Keratinocyte (primary cell): ENCODE data around the gene LIMA1. TPM values are rescaled to one million over a fixed set of nuclear protein-coding genes. Genes with fewer than 3 reads are reported as not detected.

Experiments
- DNase-seq: peaks from one replicate; pipeline ENCODE4 v3.0.0-alpha.2; 2011; ENCODE audit warnings: low read depth, missing footprints, low spot score
- FAIRE-seq: peaks from 2 replicates; lab custom pipeline; 2011; peaks lifted over from hg19 to GRCh38; lab: Jason Lieb, UNC
- H2AFZ ChIP-seq: 2 replicates; pipeline ENCODE4 v1.6.0; 2012; ENCODE audit warnings: low read length, control low read depth, inconsistent platforms; ENCODE audit not compliant: control insufficient read depth
- H3K27ac ChIP-seq: 2 replicates; pipeline ENCODE4 v1.5.1; 2011; ENCODE audit warnings: low read length; ENCODE audit not compliant: control insufficient read depth, insufficient read depth
- H3K27me3 ChIP-seq: 3 replicates; pipeline ENCODE4 v1.6.0; 2011; ENCODE audit warnings: low read length; ENCODE audit not compliant: control insufficient read depth, insufficient read depth; ENCODE audit errors: extremely low read depth
- H3K36me3 ChIP-seq, 2 experiments: 2 replicates in 1 of 2; 3 replicates in 1 of 2; pipeline ENCODE4 v1.5.1; 2011; ENCODE audit warnings: low read length in 2 of 2, mild to moderate bottlenecking in 1 of 2; ENCODE audit not compliant: control insufficient read depth in 2 of 2, insufficient read depth in 2 of 2; ENCODE audit errors: extremely low read depth in 1 of 2
- H3K4me1 ChIP-seq: 3 replicates; pipeline ENCODE4 v1.5.1; 2011; ENCODE audit warnings: low read length; ENCODE audit not compliant: control insufficient read depth, insufficient read depth; ENCODE audit errors: extremely low read depth
- H3K4me2 ChIP-seq: 3 replicates; pipeline ENCODE4 v1.6.0; 2011; ENCODE audit warnings: low read depth, low read length; ENCODE audit not compliant: control insufficient read depth, insufficient read depth; ENCODE audit errors: extremely low read depth
- H3K4me3 ChIP-seq, 3 experiments: fragments of 200-600 bp in 1 of 3; sonication (generic) in 1 of 3; 2 replicates in 2 of 3; 3 replicates in 1 of 3; pipeline ENCODE4 v1.5.1; 2011 to 2016; ENCODE audit warnings: low read length in 3 of 3, mild to moderate bottlenecking in 3 of 3, control low read depth in 2 of 3, inconsistent platforms in 1 of 3, low read depth in 1 of 3, mixed read lengths in 1 of 3, mixed run types in 1 of 3, moderate library complexity in 1 of 3; ENCODE audit not compliant: control insufficient read depth in 2 of 3, insufficient read depth in 2 of 3; ENCODE audit errors: extremely low read depth in 1 of 3
- H3K79me2 ChIP-seq: 2 replicates; pipeline ENCODE4 v1.6.0; 2012; ENCODE audit warnings: low read length; ENCODE audit not compliant: control insufficient read depth, insufficient read depth
- H3K9ac ChIP-seq: 3 replicates; pipeline ENCODE4 v1.6.0; 2011; ENCODE audit warnings: low read length; ENCODE audit not compliant: control insufficient read depth, insufficient read depth; ENCODE audit errors: extremely low read depth
- H3K9me1 ChIP-seq: 3 replicates; pipeline ENCODE4 v1.6.0; 2011; ENCODE audit warnings: low read length; ENCODE audit not compliant: control insufficient read depth, insufficient read depth; ENCODE audit errors: extremely low read depth
- H3K9me3 ChIP-seq: 2 replicates; pipeline ENCODE4 v1.5.1; 2012; ENCODE audit warnings: low read depth, low read length; ENCODE audit not compliant: control insufficient read depth
- H4K20me1 ChIP-seq: 3 replicates; pipeline ENCODE4 v1.6.0; 2011; ENCODE audit warnings: low read length; ENCODE audit not compliant: control insufficient read depth, insufficient read depth; ENCODE audit errors: extremely low read depth
- CTCF ChIP-seq, 3 experiments: IDR thresholded peaks in 1 of 3; conservative IDR thresholded peaks in 1 of 3; optimal IDR thresholded peaks in 1 of 3; 2 replicates in 2 of 3; 3 replicates in 1 of 3; pipeline versions ENCODE3 to v1.5.1; 2011; ENCODE audit warnings: low read length in 3 of 3, mild to moderate bottlenecking in 3 of 3, moderate library complexity in 2 of 3, control low read depth in 1 of 3, inconsistent platforms in 1 of 3; ENCODE audit not compliant: insufficient read depth in 2 of 3; ENCODE audit errors: extremely low read depth in 1 of 3
- EZH2 ChIP-seq: IDR thresholded peaks from one replicate; pipeline ENCODE4 v1.6.1; 2012; ENCODE audit warnings: inconsistent platforms, mild to moderate bottlenecking, low read length, moderate library complexity
- dilution Hi-C: fragments of 300-500 bp; cut with MboI; formaldehyde crosslinking; loops from one replicate; pipeline ENCODE4 v1.7.0; 2020; ENCODE audit warnings: low sequenced_read_pairs; ENCODE audit not compliant: extremely low pct_ligation_motif_present
- polyA plus RNA-seq, 5 experiments: library from polyadenylated mRNA; depleted of rRNA in 3 of 5; stranded (reverse) in 3 of 5; stranded (forward) in 1 of 5; unstranded in 1 of 5; fragments of >200 nt; gene quantifications; 1 replicate in 1 of 5; 2 replicates in 3 of 5; 3 replicates in 1 of 5; pipeline versions ENCODE4 v1.2.1 to v1.2.3, GENCODE V29; 2011 to 2012; ENCODE audit warnings: missing spikeins in 2 of 5, low read depth in 1 of 5, low replicate concordance in 1 of 5

LIMA1 gene
- polyA plus RNA-seq, 1 donor (not counting 4 experiments of a cell fraction or from before 2014, with no cell fraction given): 510 TPM

DNA sequence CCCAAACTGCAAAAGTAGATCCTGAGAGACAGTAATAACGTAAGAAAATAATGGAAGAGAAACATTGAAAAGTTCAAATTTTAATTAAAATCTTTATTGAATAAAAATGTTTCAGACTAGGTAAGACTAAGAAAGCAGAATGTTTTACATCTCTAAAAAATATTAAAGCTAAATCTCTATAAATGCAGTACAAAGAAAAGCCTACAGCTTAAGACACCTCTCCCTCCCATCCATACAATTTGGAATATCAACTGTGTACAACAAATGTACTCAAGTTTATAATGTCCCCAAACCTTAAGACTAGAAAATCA lies 107.6 kb downstream of the LIMA1 start:
- H3K4me2 ChIP-seq: no peak overlapping the region
- no peak for FAIRE-seq
- H3K9ac ChIP-seq: no peak overlapping the region
- H3K27me3 ChIP-seq: no peaks in the 10 kb centered on the region
- H3K36me3 ChIP-seq: peaks cover 22 to 28% of the 10 kb centered on the region in 2 experiments
- no peaks in the 10 kb centered on the region for H3K9me1 ChIP-seq
- no peak for TF ChIP-seq EZH2
- TF ChIP-seq CTCF (optimal IDR thresholded peaks at IDR 0.05 in 1 of 3, IDR thresholded peaks at IDR 0.05 in 1 of 3, conservative IDR thresholded peaks at IDR 0.05 in 1 of 3; ENCODE audit: extremely low read depth in 1 of 3, insufficient read depth in 2 of 3, low read length in 3 of 3): no peak
- no peaks in the 10 kb centered on the region for H3K79me2 ChIP-seq
- no peak overlapping the region for H2AFZ ChIP-seq
- no peak for DNase-seq
- no peaks in the 10 kb centered on the region for H3K4me1 ChIP-seq
- dilution Hi-C loops: no loop called here
- H4K20me1 ChIP-seq: no peaks in the 10 kb centered on the region
- no peak overlapping the region for H3K4me3 ChIP-seq
- H3K9me3 ChIP-seq: no peaks in the 10 kb centered on the region
- H3K27ac ChIP-seq: no peak overlapping the region

DNA sequence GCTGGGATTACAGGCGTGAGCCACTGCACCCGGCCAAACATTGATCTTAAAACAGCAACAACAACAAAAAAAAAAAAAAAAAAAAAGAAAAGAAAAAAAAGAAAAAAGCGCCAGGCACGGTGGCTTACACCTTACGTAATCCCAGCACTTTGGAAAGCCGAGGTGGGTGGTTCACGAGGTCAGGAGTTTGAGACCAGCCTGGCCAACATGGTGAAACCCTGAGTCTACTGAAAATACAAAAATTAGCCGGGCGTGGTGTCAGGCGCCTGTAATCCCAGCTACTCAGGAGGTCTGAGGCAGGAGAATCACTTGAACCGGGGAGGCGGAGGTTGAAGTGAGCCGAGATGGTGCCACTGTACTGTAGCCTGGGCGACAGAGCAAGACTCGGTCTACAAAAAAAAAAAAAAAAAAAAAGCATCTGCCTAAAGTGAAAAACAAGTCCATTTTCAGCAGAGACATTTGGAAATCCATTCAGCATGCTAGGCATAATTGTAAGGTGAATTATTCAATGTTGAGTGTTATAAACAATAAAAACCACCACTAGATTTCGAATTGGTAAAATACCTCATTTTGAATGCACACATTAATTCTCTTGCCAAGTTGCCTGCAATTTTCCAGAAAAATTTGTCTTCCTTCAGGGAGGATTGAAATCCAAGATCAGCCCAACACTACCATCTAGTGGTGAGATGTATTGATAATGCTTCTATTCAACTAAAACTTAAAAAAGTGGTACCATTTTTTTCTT lies 108.2 kb downstream of the LIMA1 start:
- no peak for TF ChIP-seq EZH2
- peak in 2 of 3 experiments; percentile 33 to 42 for TF ChIP-seq CTCF (optimal IDR thresholded peaks at IDR 0.05 in 1 of 3, IDR thresholded peaks at IDR 0.05 in 1 of 3, conservative IDR thresholded peaks at IDR 0.05 in 1 of 3; ENCODE audit: extremely low read depth in 1 of 3, insufficient read depth in 2 of 3, low read length in 3 of 3)
- DNase-seq (no peak), FAIRE-seq (no peak)
- peaks cover 20 to 23% of the 10 kb centered on the region in 2 experiments for H3K36me3 ChIP-seq
- H4K20me1 ChIP-seq: no peaks in the 10 kb centered on the region
- no peaks in the 10 kb centered on the region for H3K79me2 ChIP-seq
- H3K27ac ChIP-seq: no peak overlapping the region
- no peaks in the 10 kb centered on the region for H3K4me1 ChIP-seq
- no peaks in the 10 kb centered on the region for H3K9me1 ChIP-seq
- dilution Hi-C loops: no loop called here
- no peak overlapping the region for H3K4me3 ChIP-seq
- H3K9ac ChIP-seq: no peak overlapping the region
- H2AFZ ChIP-seq: no peak overlapping the region
- H3K27me3 ChIP-seq: no peaks in the 10 kb centered on the region
- H3K4me2 ChIP-seq: no peak overlapping the region
- no peaks in the 10 kb centered on the region for H3K9me3 ChIP-seq
